Tibial nerve (tissue), 4 donors: ENCODE results near the gene CASZ1. TPM values are rescaled to one million over a fixed set of nuclear protein-coding genes. Genes with fewer than 3 reads are reported as not detected.
A peak's percentile ranks its signal among the peaks of the same experiment; 100 is the strongest.

ENCODE experiments used
- DNase-seq, 2 donors: peaks; one replicate each; pipeline ENCODE4 v3.0.0-alpha.2; 2019; ENCODE audit warnings: low spot score in 2 of 2
- H3K27ac ChIP-seq, 4 donors: fragments of 200-600 bp; sonication (generic) in 3 of 4; one replicate each; pipeline ENCODE4 v1.5.1; 2017 to 2019; ENCODE audit warnings: mild to moderate bottlenecking in 1 of 4
- H3K27me3 ChIP-seq, 2 donors: fragments of 200-600 bp; sonication (generic) in 1 of 2; one replicate each; pipeline versions ENCODE4 v1.5.1 to v1.6.0; 2017 to 2019
- H3K36me3 ChIP-seq, 3 donors: fragments of 200-600 bp; sonication (generic); one replicate each; pipeline ENCODE4 v1.5.1; 2018 to 2019
- H3K4me1 ChIP-seq, 4 donors: fragments of 200-600 bp; sonication (generic) in 3 of 4; one replicate each; pipeline ENCODE4 v1.5.1; 2017 to 2019
- H3K4me3 ChIP-seq, 4 donors: fragments of 200-600 bp; sonication (generic) in 3 of 4; one replicate each; pipeline ENCODE4 v1.5.1; 2017 to 2019; ENCODE audit warnings: mild to moderate bottlenecking in 1 of 4, moderate library complexity in 1 of 4
- H3K9me3 ChIP-seq, 4 donors: fragments of 200-600 bp; sonication (generic) in 3 of 4; one replicate each; pipeline ENCODE4 v1.5.1; 2017 to 2019
- EP300 ChIP-seq, 2 donors: sonication (generic); formaldehyde crosslinking; IDR thresholded peaks; one replicate each; pipeline ENCODE4 v1.6.1; 2017; ENCODE audit warnings: antibody characterized with exemption in 2 of 2, mild to moderate bottlenecking in 1 of 2
- POLR2A ChIP-seq, 2 donors: fragments of 450-650 bp; IDR thresholded peaks; one replicate each; pipeline ENCODE4 v1.6.1; 2017; ENCODE audit warnings: antibody characterized with exemption in 2 of 2, mild to moderate bottlenecking in 2 of 2, moderate library complexity in 2 of 2
- WGBS, 2 donors: methylation state at CpG; one replicate each; pipeline ENCODE4 v1.1.5; 2018; 5-methylcytosine and 5-hydroxymethylcytosine counted together
- total RNA-seq, 4 donors: library from RNA; depleted of rRNA; stranded (reverse); fragments of >200 nt; gene quantifications; one replicate each; pipeline ENCODE4 v1.1.0, GENCODE V29; 2016
- TF ChIP-seq, protein P1 (sequence below), 5 experiments: fragments of 200-600 bp in 3 of 5; fragments of 450-650 bp in 2 of 5; sonication (generic) in 3 of 5; IDR thresholded peaks; one replicate each; pipeline ENCODE4 v1.5.1; 2016 to 2019; ENCODE audit warnings: antibody characterized with exemption in 5 of 5, mild to moderate bottlenecking in 3 of 5, moderate library complexity in 2 of 5

The CASZ1 gene
- total RNA-seq, 4 donors from 2014 or later: 1.7 to 7.5 (median 5.1) TPM

DNA sequence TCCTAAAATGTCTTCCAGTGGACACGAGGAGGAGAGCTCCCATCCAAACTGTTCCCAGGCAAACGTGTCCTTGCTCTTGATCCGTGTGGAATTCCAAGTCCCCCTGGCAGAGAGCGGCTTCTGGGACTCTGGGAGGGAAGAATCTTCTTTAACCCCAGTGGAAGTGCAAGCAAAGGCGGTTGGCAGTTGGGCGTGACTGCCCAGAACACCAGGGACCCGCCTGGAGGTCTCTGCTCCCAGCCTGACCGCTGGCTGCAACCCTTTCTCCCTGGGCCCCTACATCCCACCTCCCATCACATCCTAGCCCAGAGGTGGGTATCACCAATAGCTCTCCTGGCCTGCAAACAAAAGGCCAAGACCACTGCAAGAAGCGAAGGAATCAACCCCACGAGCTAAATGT lies 17.8 kb downstream of the CASZ1 start:
- WGBS, 2 donors: 63 to 72% methylated on average over 10 of the region's 10 CpGs
- DNase-seq: no peak
- peak overlapping the region in 3 of 4 donors; percentile 21 to 55 (median 34) for H3K27ac ChIP-seq
- TF ChIP-seq POLR2A (IDR thresholded peaks at IDR 0.05) (no peak), EP300 (IDR thresholded peaks at IDR 0.05) (no peak)
- TF ChIP-seq, protein P1, sequence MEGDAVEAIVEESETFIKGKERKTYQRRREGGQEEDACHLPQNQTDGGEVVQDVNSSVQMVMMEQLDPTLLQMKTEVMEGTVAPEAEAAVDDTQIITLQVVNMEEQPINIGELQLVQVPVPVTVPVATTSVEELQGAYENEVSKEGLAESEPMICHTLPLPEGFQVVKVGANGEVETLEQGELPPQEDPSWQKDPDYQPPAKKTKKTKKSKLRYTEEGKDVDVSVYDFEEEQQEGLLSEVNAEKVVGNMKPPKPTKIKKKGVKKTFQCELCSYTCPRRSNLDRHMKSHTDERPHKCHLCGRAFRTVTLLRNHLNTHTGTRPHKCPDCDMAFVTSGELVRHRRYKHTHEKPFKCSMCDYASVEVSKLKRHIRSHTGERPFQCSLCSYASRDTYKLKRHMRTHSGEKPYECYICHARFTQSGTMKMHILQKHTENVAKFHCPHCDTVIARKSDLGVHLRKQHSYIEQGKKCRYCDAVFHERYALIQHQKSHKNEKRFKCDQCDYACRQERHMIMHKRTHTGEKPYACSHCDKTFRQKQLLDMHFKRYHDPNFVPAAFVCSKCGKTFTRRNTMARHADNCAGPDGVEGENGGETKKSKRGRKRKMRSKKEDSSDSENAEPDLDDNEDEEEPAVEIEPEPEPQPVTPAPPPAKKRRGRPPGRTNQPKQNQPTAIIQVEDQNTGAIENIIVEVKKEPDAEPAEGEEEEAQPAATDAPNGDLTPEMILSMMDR (IDR thresholded peaks at IDR 0.05): no peak
- H3K36me3 ChIP-seq: no peaks in the 10 kb centered on the region
- peaks cover 0 to 34% of the 10 kb centered on the region in 2 donors for H3K27me3 ChIP-seq
- no peak overlapping the region for H3K4me3 ChIP-seq
- H3K4me1 ChIP-seq: no peaks in the 10 kb centered on the region
- H3K9me3 ChIP-seq: no peaks in the 10 kb centered on the region

DNA sequence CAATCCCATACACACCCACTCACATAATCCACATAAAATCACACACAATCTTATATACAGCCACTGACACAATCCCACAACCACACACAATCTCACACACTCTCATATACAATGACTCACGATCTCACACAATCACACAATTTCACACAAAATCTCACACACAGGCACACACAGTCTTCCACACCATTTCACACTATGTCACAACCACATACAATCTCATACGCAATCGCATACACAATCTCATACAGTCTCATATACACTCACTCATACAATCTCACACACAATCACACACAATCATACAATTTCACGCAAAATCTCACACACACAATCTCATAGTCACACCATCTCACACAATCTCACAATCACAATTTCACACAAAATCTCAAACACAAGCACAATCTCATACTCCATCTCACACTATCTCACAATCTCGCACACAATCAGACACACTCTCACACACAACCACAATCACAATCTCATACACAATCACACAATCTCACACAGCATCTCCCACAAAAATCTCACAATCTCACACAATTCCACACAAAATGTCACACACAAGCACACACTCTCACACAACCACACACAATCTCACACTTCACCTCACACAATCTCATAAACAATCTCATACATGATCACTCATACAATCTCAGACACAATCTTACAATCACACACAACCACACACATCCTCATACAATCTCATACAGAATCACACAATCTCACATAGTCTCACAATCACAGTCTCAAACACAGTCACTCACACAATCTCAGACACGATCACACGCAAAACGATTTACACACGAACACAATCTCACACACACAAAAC lies 18.5 kb downstream of the CASZ1 start:
- Histone ChIP-seq H3K36me3 (no peaks in the 10 kb centered on the region), H3K4me1 (no peaks in the 10 kb centered on the region), H3K27ac (no peak overlapping the region), H3K4me3 (no peak overlapping the region), H3K9me3 (no peaks in the 10 kb centered on the region), H3K27me3 (peaks cover 0 to 32% of the 10 kb centered on the region in 2 donors)
- TF ChIP-seq POLR2A (IDR thresholded peaks at IDR 0.05): no peak
- TF ChIP-seq, protein P1 (IDR thresholded peaks at IDR 0.05): no peak
- TF ChIP-seq EP300 (IDR thresholded peaks at IDR 0.05): no peak
- DNase-seq: no peak
- 95% methylated on average over 9 of the region's 9 CpGs for WGBS, 2 donors

DNA sequence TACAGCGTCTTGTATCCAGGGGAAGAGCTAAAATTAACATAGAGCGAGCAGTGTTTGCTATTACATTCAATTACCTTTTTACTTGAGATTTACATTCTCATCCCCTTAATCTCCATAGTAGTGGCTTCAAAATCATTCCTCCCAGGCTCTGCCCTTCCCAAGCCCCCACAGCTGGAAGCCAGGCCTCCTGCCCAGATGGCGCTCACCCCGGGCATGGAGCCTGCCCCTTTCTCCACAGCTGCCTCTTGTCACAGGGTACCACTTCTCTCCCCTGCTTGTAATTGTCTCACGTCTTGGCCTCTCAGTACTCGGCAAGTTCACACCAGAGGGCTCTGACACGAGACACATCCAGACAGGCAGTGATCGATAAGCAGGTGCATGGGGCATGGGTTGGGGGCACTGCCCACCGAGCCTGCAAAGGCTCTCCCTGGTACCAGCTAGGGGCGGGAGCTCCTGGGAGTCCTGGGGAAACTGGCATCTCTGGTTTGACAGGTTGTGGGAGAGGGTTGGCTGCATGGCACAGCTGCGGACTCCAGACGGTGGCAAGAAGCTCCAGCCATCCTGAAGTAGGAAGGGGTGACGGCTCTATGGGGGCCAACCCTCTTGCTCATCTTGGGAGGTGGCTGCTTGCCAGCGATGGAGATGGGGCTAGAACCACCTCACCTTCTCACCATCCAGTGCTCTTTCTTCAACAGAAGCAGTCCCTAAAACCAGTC lies 20.1 kb downstream of the CASZ1 start:
- H3K36me3 ChIP-seq: no peaks in the 10 kb centered on the region
- H3K9me3 ChIP-seq: no peaks in the 10 kb centered on the region
- H3K27me3 ChIP-seq: peaks cover 0 to 24% of the 10 kb centered on the region in 2 donors
- no peak for DNase-seq
- H3K4me1 ChIP-seq: no peaks in the 10 kb centered on the region
- no peak for TF ChIP-seq POLR2A (IDR thresholded peaks at IDR 0.05)
- TF ChIP-seq EP300 (IDR thresholded peaks at IDR 0.05): no peak
- TF ChIP-seq, protein P1 (IDR thresholded peaks at IDR 0.05): no peak
- WGBS, 2 donors: 75 to 78% methylated on average over 14 of the region's 14 CpGs
- H3K27ac ChIP-seq: no peak overlapping the region
- no peak overlapping the region for H3K4me3 ChIP-seq

DNA sequence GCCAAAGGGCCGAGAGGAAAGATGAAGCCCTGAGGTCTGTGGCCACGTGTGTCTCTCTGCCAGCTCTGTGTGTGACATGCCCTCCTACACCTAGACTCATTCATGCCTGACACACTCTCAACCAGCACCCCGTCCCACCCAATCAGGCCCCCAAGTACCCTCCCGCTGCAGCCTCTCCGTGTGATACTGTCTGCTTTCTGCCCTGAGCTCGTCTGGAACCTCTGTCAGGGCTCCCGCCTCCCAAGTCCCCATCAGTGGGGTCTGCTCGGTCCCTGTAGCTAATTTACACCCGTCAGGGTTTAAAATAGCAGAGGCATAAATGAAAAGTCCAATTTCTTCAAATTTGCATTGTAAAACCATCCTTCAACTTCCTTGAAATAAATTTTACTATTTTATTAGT lies 20.7 kb downstream of the CASZ1 start:
- H3K27ac ChIP-seq: no peak overlapping the region
- WGBS, 2 donors: 67 to 69% methylated on average over 9 of the region's 9 CpGs

More for the DNA sequence above, 20.7 kb downstream of the CASZ1 start:
- Histone ChIP-seq H3K27me3 (peaks cover 0 to 20% of the 10 kb centered on the region in 2 donors), H3K4me1 (no peaks in the 10 kb centered on the region), H3K4me3 (no peak overlapping the region), H3K9me3 (no peaks in the 10 kb centered on the region), H3K36me3 (no peaks in the 10 kb centered on the region)
- DNase-seq: no peak
- TF ChIP-seq POLR2A (IDR thresholded peaks at IDR 0.05): no peak
- no peak for TF ChIP-seq EP300 (IDR thresholded peaks at IDR 0.05)
- TF ChIP-seq, protein P1 (IDR thresholded peaks at IDR 0.05): no peak
